K562 (cell line): ENCODE measurements around the gene ERI2. TPM values are rescaled to one million over a fixed set of nuclear protein-coding genes. Genes with fewer than 3 reads are reported as not detected.

ENCODE experiments used
- ATAC-seq: fragments of 200-7000 bp; cut with Tn5 transposase; 3 replicates; pipeline ENCODE4 v1.9.1; 2020; ENCODE audit warnings: moderate library complexity
- BruUV-seq: library from RNA; stranded (reverse); fragments of 400-500 nt; replicated peaks from 2 replicates; lab custom pipeline; 2021; lab: Mats Ljungman, UMichigan
- CTCF ChIA-PET: fragments of 300-600 bp; formaldehyde crosslinking; extraction: SDS; loops from one replicate; lab custom pipeline; 2021; ENCODE audit warnings: low intra/inter-chr PET ratio; lab: Yijun Ruan, JAX
- POLR2A ChIA-PET: fragments of 300-600, 350-650 bp; sonication (Branson Sonifier 250); formaldehyde crosslinking; extraction: SDS; loops from one replicate; lab custom pipeline; 2021; ENCODE audit warnings: antibody characterized with exemption, inconsistent platforms; lab: Yijun Ruan, JAX
- DNase-seq, 4 experiments: peaks; one replicate each; pipeline versions ENCODE4 v3.0.0 to v3.0.0-alpha.2; 2011 to 2018; ENCODE audit warnings: low spot score in 3 of 4, mixed read lengths in 3 of 4; ENCODE audit errors: extremely low read depth in 1 of 4
- FAIRE-seq: peaks from 2 replicates; lab custom pipeline; 2011; peaks lifted over from hg19 to GRCh38; lab: Jason Lieb, UNC
- H2AFZ ChIP-seq: 2 replicates; pipeline ENCODE4 v1.6.0; 2011; ENCODE audit warnings: low read depth, low read length, control low read depth, inconsistent platforms
- H3K27ac ChIP-seq: fragments of 200-600 bp; 3 replicates; pipeline ENCODE4 v1.8.0; 2011; ENCODE audit warnings: low read depth, mild to moderate bottlenecking, control low read depth, inconsistent platforms, low read length, moderate library complexity, mixed read lengths; ENCODE audit errors: extremely low read depth
- H3K27me3 ChIP-seq, 2 experiments: fragments of 300-600 bp in 1 of 2; 2 replicates in 1 of 2; 3 replicates in 1 of 2; pipeline versions ENCODE4 v1.6.0 to v1.8.0; 2011; ENCODE audit warnings: inconsistent platforms in 2 of 2, low read length in 2 of 2, mild to moderate bottlenecking in 1 of 2, mixed read lengths in 1 of 2, moderate library complexity in 1 of 2; ENCODE audit not compliant: control insufficient read depth in 2 of 2, insufficient read depth in 2 of 2
- H3K36me3 ChIP-seq: fragments of 300-600 bp; 3 replicates; pipeline ENCODE4 v1.8.0; 2011; ENCODE audit warnings: mild to moderate bottlenecking, low read length, inconsistent platforms; ENCODE audit not compliant: control insufficient read depth, insufficient read depth
- H3K4me1 ChIP-seq, 2 experiments: fragments of 200-600 bp in 1 of 2; replicated peaks in 1 of 2; 2 replicates in 1 of 2; 3 replicates in 1 of 2; pipeline versions ENCODE4 v1.5.1 to v1.8.0; 2011; ENCODE audit warnings: inconsistent platforms in 2 of 2, low read length in 2 of 2, mild to moderate bottlenecking in 1 of 2, mixed read lengths in 1 of 2, moderate library complexity in 1 of 2; ENCODE audit not compliant: control insufficient read depth in 2 of 2, insufficient read depth in 2 of 2
- H3K4me2 ChIP-seq: 2 replicates; pipeline ENCODE4 v1.6.1; 2011; ENCODE audit warnings: low read length, control low read depth, inconsistent platforms, mixed read lengths; ENCODE audit not compliant: insufficient read depth
- H3K4me3 ChIP-seq: fragments of 200-600 bp; sonication (generic), shearing (Covaris generic); 2 replicates; pipeline ENCODE4 v1.5.1; 2016; ENCODE audit warnings: control low read depth, inconsistent platforms
- H3K79me2 ChIP-seq: fragments of 200-600 bp; 3 replicates; pipeline ENCODE4 v1.8.0; 2011; ENCODE audit warnings: low read length, inconsistent platforms; ENCODE audit not compliant: control insufficient read depth, insufficient read depth
- H3K9ac ChIP-seq, 2 experiments: 2 replicates each; pipeline versions ENCODE4 v1.6.0 to v1.6.1; 2011; ENCODE audit warnings: low read depth in 2 of 2, low read length in 2 of 2, control low read depth in 1 of 2, inconsistent platforms in 1 of 2, mild to moderate bottlenecking in 1 of 2, mixed read lengths in 1 of 2; ENCODE audit not compliant: insufficient read depth in 1 of 2
- H3K9me1 ChIP-seq: one replicate; pipeline ENCODE4 v1.6.0; 2011; ENCODE audit warnings: inconsistent platforms, mild to moderate bottlenecking, low read length, moderate library complexity; ENCODE audit not compliant: control insufficient read depth, insufficient read depth
- H3K9me3 ChIP-seq: replicated peaks from 2 replicates; pipeline ENCODE4 v1.5.1; 2011; ENCODE audit warnings: low read depth, low read length, inconsistent platforms; ENCODE audit not compliant: control insufficient read depth, insufficient read depth
- H4K20me1 ChIP-seq: replicated peaks from 2 replicates; pipeline ENCODE4 v1.6.1; 2011; ENCODE audit warnings: low read length, inconsistent platforms, mixed read lengths; ENCODE audit not compliant: control insufficient read depth, insufficient read depth
- ARNT ChIP-seq, 2 experiments: fragments of 450-650 bp; IDR thresholded peaks; 2 replicates each; pipeline ENCODE4 v1.6.1; 2016; ENCODE audit warnings: mild to moderate bottlenecking in 1 of 2
- FOXO4 ChIP-seq: fragments of 450-650 bp; formaldehyde crosslinking; IDR thresholded peaks from 2 replicates; pipeline ENCODE4 v1.4.0; 2020; ENCODE audit warnings: mild to moderate bottlenecking, moderate library complexity
- ZNF24 ChIP-seq: fragments of 450-650 bp; IDR thresholded peaks from 2 replicates; pipeline ENCODE4 v1.6.1; 2016
- ZNF445 ChIP-seq: fragments of 250-450 bp; sonication (Bioruptor Pico); IDR thresholded peaks from 2 replicates; pipeline ENCODE4 v1.4.0; 2020; ENCODE audit warnings: low read depth, mild to moderate bottlenecking, moderate library complexity
- WGBS: fragments of 100-300 bp; shearing (Covaris generic); methylation state at CpG from one replicate; pipeline ENCODE4 v1.1.6; 2016; ENCODE audit warnings: low coverage, mixed read lengths; ENCODE audit not compliant: insufficient coverage; ENCODE audit errors: missing lambda C conversion rate; 5-methylcytosine and 5-hydroxymethylcytosine counted together
- in situ Hi-C: fragments of 300-500 bp; cut with MboI; formaldehyde crosslinking; loops from 4 replicates; pipeline ENCODE4 v1.15.0; 2018; ENCODE audit warnings: inconsistent platforms, mixed read lengths
- intact Hi-C: fragments of 100-400 bp; cut with micrococcal nuclease; formaldehyde crosslinking; loops from 2 replicates; pipeline ENCODE4 v1.14.2; 2022
- polyA plus RNA-seq, 8 experiments: library from polyadenylated mRNA; depleted of rRNA in 4 of 8; stranded (reverse) in 5 of 8; unstranded in 3 of 8; fragments of >200 nt; fragmentation: Nextera tagmentation in 2 of 8; fragmentation: Illumina TruSeq in 1 of 8; extraction: Ambion mirVana in 2 of 8; extraction: Trizol in 1 of 8; gene quantifications; 2 replicates each; pipeline versions ENCODE4 v1.2.1 to v1.2.3, GENCODE V29; 2011 to 2014; ENCODE audit warnings: inconsistent platforms in 1 of 8, missing spikeins in 1 of 8
- total RNA-seq, 7 experiments: library from RNA; depleted of rRNA in 6 of 7; stranded (reverse); fragments of >200 nt in 6 of 7; fragmentation: Illumina TruSeq in 2 of 7; extraction: Trizol in 2 of 7; gene quantifications; 2 replicates each; pipeline versions ENCODE4 v1.2.1 to v1.2.3, GENCODE V29; 2011 to 2021; ENCODE audit warnings: low replicate concordance in 1 of 7
- TF ChIP-seq, protein P1 (sequence below), 2 experiments: fragments of 450-650 bp; conservative IDR thresholded peaks; 2 replicates each; pipeline ENCODE4 v1.6.1; 2017; ENCODE audit warnings: mild to moderate bottlenecking in 2 of 2, moderate library complexity in 2 of 2

The ERI2 gene
- total and polyA plus RNA-seq, 9 of the 15 experiments (the other 6 are each of a cell fraction or from before 2014, with no cell fraction given) = 23.3 to 57.0 (median 48.1) TPM

DNA sequence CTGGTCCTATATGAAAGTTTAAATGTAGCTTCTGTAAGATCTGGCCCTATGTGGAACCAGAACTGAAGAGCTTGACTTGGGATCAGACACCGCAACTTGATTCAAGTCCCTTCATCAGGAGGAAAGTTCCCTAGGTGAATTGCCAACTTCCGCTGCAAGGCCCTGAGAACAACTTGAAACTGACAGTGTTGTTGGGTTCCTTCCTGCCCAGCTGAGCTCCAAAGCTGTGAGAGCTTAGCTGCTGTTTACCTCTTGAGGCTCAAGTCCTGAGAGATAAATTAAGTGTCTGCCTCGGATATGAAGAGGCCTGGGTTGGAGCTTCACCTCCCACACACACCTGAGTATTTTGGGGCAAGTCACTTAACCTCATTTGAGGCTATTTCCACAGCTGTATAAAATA is 44.7 kb upstream of the ERI2 start:
- H3K27ac ChIP-seq = no peak overlapping the region
- H2AFZ ChIP-seq = no peak overlapping the region
- H3K9me3 ChIP-seq = no peaks in the 10 kb centered on the region
- no peaks in the 10 kb centered on the region for H4K20me1 ChIP-seq
- ATAC-seq (no peak), DNase-seq (no peak), FAIRE-seq (no peak)
- H3K4me1 ChIP-seq = no peaks in the 10 kb centered on the region; a peak in 1 of 5 replicates
- H3K79me2 ChIP-seq = no peaks in the 10 kb centered on the region
- no TSS peak for BruUV-seq
- H3K9me1 ChIP-seq = no peaks in the 10 kb centered on the region
- CTCF ChIA-PET = interaction anchor here (1.1 to 2.9 kb wide), 5 partner anchors 96 to 449 kb away, joined by 3 to 41 read pairs (median 11); no protein-coding TSS in a partner anchor
- H3K36me3 ChIP-seq = peaks cover 27% of the 10 kb centered on the region; the same call in 2 of the 3 replicates
- no peak overlapping the region for H3K4me2 ChIP-seq
- POLR2A ChIA-PET = interaction anchor here (0.8 to 1.2 kb wide), 3 partner anchors 15 to 145 kb away, joined by 3 to 4 read pairs (median 3); no protein-coding TSS in a partner anchor
- no peaks in the 10 kb centered on the region for H3K27me3 ChIP-seq
- 75% methylated on average over 3 of the region's 3 CpGs for WGBS
- intact Hi-C loops = loop anchor here (1.0 to 10.0 kb wide), 7 partner anchors 51 to 454 kb away; partner anchors contain the start of genes DCUN1D3 and LYRM1
- peak overlapping the region in 1 of 2 experiments; percentile 15; a peak in 1 of 4 replicates for H3K9ac ChIP-seq
- in situ Hi-C loops = loop anchor here (5.0 kb wide), 1 partner anchor 236 kb away; no protein-coding TSS in a partner anchor
- TF ChIP-seq, protein P1, sequence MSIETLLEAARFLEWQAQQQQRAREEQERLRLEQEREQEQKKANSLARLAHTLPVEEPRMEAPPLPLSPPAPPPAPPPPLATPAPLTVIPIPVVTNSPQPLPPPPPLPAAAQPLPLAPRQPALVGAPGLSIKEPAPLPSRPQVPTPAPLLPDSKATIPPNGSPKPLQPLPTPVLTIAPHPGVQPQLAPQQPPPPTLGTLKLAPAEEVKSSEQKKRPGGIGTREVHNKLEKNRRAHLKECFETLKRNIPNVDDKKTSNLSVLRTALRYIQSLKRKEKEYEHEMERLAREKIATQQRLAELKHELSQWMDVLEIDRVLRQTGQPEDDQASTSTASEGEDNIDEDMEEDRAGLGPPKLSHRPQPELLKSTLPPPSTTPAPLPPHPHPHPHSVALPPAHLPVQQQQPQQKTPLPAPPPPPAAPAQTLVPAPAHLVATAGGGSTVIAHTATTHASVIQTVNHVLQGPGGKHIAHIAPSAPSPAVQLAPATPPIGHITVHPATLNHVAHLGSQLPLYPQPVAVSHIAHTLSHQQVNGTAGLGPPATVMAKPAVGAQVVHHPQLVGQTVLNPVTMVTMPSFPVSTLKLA (conservative IDR thresholded peaks at IDR 0.05) = no peak
- no peak for TF ChIP-seq FOXO4 (CRISPR knock-in tag)
- no peak for TF ChIP-seq ZNF445 (CRISPR knock-in tag)
- no peak for TF ChIP-seq ARNT (IDR thresholded peaks at IDR 0.05)
- TF ChIP-seq ZNF24 = no peak
- no peak overlapping the region for H3K4me3 ChIP-seq
